ENCODE results near the gene CHN2.

- TF ChIP-seq CTCF (IDR thresholded peaks at IDR 0.05) (no peak), EZH2 (IDR thresholded peaks at IDR 0.05; ENCODE audit: borderline replicate concordance, insufficient read depth, low read depth, low read length, poor library complexity, severe bottlenecking) (no peak)
These were observed 229.9 kb downstream of the CHN2 start for GRCh38 chr7:29424295-29424983.

Data from B cell (primary cell).